GM21529 (cell line): ENCODE measurements around the gene THSD4.
"Not testable (repeated sequence)": the region's sequence is repeated elsewhere in the genome, so short reads cannot be mapped to it uniquely, and the experiment has no call there.

Source experiments
- ATAC-seq: cut with Tn5 transposase; IDR thresholded peaks from one replicate; pipeline ENCODE4 v1.9.1; 2021; ENCODE audit not compliant: unreplicated experiment

THSD4 gene

DNA sequence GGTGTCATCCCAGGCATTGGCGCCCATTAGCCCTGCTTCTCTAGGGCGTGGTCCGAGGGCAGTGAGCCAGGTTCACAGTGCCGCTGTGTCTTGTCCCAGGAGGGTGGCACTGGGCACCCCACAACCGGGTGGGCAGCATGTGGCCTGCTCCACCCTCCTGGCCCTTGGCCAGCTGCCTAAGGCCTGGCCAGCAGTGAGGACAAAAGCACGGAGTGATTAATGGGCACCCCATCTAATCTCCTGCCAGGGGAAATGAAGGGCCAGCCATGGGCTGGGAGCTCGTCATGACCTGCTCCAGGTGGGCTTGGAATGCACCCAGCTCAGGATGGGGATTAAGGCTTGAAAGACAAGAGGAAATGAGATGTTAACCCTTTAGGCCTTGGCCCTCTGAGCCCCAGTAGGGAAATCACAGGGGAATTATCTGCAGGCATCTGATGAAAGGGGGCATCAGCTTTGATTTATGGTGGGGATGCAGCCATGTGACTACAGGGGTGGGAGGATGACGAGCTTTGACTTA is 5.2 kb downstream of the THSD4 start:
- ATAC-seq: no peak

DNA sequence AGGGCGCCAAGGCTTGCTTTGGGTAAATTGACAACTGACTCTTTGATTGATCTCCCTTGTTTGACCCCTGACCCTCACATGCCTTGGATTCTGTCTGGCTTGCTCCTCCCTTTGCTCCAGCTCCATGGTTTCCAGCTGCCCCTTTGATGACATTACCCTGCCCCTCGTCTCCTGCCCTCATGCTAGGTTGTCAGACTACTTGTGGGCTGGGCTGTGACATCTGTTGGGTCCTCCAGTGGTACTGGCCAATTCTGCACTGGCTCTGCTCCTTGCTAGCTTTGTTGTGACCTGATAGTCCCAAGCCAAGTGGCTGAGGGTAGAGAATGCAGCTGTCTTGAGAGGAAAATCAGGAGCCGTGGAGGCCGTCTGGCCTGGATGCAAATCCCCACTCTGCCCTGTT is 6.2 kb downstream of the THSD4 start:
- ATAC-seq: no peak

DNA sequence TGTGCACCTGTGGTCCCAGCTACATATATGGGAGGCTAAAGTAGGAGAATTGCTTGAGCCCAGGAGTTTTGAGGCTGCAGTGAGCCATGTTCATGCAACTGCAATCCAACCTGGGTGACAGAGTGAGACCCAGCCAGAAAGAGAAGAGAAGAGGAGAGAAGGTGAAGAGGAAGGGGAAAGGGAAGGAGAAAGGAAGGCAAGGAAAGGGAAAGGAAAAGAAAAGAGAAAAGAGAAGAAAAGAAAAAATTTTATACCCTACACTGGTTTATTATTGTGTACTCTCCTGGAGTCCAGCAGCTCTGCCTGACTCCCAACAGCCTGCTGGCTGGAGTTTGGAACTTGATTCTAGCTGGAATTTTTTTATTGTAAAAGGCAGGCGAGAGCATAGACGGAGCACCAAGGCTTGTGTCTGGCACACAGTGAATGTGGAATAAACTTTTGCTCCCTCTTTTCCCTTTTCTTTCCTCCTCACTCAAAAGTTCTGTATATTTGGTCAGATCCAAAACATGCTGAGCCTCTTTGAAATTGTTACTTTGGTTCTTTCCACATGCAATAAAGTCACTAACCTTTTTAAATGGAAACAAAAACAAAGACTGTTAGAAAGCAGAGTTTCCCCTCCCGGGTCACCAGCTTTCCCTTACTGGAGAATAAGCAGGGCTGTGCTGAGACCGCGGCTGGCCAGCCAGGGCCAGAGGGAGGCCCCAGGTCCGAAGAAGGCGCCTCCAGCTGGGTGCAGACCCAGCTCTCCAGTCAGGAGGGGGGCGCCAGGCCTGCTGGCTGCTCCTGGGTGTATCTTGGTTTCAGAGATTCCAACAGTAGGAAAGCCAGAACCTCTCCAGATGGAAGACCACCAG is 9.9 kb downstream of the THSD4 start:
- ATAC-seq: no peak

DNA sequence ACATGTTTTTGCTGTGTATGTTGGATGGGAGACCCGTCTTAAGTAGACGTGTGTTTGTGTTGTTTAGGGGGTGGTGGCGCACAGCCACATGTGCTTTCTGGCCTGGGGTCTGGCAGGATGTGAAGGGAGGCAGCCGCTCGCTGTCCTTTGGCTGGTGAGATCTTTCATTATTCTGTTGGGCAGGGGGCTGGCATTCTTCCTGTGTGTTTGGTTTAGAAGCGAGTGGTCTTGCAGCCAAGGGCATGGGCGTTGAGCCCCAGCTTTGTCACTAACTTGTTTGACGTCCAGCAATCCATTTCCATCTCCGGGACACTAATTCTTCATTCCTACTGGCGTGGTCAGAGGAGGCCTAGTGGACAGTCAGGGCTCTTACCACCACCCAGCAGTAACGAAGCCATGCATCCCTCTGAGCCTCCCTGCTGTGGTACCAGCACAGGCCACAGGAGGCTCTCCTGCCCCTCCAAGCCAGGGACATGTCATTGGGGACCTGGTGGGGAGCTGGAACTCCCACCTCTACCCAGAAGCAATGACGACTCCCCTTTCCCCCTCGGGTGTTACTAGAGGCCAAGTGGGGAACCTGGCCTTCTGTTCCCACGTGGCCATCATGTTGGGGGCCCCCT is 10.7 kb downstream of the THSD4 start:
- no peak for ATAC-seq

DNA sequence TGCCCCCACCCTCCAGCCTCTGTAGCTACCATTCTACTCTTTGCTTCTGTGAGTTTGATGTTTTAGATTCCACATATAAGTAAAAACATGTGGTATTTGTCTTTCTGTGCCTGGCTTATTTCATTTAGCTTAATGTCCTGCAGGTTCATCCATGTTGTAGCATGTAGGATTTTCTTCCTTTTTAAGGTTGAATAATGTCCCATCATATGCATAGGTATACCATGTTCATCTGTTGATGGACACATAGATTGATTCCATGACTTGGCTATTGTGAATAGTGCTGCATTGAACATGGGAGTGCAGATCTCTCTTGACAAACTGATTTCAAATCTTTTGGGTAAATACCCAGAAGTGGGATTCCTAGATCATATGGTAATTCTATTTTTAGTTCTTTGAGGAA is 11.8 kb downstream of the THSD4 start:
- no peak for ATAC-seq

DNA sequence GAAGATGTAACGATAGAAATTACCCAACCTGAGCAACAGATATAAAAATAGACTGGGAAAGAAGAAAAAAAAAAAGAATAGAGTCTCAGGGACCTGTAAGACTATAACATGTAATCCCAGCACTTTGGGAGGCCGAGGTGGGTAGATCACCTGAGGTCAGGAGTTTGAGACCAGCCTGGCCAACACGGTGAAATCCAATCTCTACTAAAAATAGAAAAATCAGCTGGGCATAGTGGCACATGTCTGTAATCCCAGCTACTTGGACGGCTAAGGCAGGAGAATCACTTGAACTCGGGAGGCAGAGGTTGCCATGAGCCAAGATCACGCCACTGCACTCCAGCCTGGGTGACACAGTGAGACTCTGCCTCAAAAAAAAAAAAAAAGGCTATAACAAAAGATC is 12.9 kb downstream of the THSD4 start:
- ATAC-seq: not testable (repeated sequence)

DNA sequence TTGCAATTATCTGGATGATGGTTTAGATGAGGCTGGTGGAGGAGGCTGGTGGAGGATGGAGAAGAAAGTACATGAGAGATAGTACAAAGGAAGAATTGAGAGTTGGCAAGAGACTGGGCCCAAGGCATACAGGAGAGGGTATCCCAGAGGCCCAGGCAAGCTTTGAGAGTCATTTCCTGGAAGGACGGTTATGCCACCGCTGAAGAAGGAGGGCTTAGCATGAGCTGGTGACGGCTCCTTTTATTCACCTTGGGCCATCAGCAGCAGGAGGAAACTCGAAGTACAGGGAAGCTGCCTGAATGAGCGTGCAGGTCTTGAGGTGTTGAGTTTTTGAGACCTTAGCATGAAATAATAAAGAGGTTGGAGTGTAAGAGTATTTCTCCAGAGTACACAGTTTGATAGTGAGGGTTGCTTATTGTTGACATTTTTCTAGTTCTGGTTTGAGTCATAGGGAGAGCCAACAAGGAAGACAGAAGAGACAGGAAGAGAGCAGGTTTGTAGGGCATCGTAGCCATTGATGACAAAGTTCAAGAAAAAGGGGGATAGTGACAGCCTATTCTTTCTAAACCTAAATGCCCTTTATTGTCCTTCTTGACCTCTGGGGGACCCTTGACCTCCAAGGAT is 13.8 kb downstream of the THSD4 start:
- no peak for ATAC-seq

DNA sequence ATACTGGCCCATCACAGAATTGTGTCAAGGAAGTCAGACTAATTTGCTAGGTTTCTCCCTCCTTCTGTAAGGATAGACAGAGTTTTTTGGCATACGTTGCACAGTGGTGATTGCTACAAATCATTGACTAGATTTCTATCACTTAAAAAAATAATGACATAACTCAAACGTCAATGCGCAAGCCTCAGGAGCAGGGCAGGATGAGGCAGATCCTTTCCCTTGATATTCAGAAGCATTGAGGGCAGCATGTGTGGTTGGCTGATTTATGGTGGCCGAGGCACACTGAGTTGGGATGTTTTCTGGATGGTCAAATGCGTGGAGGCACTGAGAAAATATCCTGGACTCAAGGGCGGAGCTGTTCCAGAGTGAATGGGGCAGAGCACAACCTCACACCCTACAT is 14.4 kb downstream of the THSD4 start:
- ATAC-seq: no peak

DNA sequence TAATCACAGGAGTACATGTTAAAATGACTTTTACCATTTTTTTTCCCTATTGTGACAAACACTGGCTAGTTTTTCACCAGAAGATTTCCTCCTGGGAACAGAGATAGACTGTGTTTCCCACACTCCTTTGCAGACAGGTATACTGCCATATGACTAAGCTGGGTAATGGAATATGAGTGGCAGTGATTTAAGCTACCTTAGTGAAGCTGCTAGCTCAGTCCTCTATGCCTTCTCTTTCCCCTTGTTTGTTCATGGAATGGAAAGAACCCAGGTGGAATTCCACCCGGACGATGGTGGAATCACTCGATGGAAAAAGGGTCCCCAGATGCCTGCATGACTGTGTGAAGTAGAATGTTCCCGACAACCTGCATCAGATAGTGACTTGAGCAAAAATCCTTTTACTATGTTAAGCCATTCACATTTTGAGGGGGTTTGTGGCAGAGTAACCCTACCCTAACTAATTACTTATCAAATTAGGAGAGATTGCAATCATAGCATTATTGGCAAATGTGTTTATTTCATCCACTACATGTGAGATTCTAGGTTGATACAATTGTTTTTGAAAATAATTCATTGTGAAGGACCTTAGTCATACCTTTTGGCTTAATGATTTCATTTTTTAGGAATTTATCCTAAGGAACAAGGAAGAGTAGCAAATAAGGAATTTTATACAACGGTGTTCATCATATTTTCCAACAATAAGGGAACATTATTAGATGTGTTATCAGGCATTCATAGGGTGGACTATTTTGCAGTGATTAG is 16.5 kb downstream of the THSD4 start:
- no peak for ATAC-seq

DNA sequence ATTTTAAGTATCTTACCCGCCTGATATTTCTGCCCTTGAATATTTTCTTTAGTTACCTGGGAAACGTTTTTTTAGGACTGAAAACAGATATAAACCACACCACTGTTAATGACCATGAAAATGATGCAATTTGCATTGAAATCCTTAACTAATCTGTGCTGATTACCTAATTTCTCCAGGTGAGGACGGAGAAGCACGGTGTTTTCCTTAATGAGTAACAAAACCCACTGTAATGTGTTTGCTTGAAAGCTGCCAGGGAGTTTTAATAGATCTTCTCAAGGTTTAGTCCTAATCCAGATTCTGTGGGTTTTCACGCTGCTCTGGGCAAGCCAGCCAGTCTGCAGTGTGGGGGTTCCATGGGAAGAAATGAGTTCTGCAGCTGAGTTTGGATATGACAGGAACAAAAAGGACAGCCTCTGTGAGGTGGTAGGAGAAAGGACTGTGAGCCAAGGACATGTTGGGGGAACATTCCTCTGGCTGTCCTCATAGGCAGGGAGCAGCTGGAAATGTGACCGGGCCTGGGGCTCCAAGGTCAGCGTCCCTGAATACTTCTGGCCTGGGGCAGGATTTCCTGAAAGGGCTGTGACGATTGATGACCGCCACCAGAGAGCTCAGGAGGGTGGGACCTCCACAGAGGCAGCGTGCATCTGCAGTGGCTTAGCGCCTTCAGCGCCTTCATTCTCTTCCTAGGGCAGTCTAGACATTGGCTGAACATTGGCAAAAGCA is 18.6 kb downstream of the THSD4 start:
- no peak for ATAC-seq

DNA sequence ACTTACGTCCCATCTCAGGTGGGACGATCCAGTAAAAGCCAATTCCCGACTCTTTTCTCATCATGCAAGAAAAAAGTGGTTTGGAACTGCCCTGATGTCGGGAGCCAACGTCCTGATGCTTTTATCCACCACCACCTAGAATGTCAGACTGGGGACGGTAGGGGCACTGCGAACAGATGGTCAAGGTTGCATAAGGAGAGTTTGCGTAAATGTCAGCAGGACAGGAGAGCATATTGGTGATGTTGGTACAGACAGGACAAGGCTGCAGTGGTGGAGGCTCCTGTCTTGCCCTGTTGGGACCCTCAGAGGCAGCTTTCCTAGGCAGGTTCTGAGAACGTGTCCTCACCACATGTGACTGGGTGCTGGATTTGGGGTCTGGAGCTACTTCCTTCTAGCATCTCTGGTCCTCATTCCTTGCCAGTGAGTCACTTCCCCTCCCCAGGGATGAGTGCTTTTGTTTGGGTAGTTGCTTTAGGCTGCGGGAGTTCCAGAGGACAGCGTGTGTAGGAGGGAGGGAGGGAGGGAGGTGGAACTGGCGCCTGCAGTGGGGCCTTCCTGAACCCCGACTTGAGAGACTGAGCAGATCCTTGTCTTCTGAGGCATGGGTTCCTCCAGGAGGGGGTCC is 21.0 kb downstream of the THSD4 start:
- no peak for ATAC-seq

DNA sequence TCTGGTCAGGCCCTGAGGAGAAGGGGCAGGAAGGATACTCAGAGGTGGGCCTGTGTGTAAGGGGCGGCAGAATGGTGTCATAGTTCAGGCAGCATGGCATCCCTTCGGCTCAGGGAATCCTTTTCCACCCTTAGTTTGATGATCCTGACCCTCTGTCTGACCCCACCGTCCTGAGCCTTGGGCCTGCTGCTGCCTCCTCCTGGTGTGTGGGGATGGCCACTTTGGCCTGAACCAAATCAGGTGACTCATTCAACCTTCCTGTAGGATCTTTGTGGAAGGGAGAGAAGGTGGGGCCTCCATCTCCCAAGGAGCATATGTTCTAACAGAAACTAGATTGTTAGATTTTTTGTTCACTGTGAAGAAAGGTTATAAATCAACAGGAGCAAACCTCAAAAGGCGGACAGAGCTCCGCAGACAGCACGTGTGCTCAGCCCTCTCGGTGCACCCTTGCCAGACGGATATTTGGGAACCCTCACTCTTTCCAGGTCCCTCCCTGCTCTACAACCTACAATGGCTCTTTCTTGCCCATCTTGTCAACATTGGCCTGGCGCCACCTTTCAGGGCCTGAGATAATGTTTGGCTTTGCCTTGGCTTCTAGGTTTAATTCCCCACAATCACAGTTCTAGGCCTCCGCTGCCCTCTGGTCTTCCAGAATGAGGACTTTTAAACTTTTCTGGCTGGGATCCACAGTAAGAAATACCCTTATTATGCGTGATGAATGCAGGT is 21.7 kb downstream of the THSD4 start:
- ATAC-seq: no peak

DNA sequence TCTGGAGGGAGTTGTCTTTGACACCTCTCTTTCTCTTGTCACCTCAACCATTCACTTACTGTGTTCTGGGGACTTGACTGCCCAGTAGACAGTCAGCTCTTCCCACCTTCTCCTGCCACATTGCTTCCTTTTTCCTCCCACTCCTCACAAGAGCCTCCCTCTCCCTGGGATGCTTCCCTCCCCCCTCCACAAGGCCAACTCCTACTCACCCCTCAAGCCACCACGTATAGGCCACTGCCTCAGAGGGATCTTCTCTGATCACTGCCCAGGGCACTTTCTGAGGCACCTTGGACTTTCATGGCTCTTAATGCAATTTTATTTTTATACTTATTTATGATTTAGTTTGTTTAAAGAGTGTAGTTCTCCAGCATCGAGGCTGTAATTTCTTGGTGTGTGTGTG is 23.2 kb downstream of the THSD4 start:
- no peak for ATAC-seq

DNA sequence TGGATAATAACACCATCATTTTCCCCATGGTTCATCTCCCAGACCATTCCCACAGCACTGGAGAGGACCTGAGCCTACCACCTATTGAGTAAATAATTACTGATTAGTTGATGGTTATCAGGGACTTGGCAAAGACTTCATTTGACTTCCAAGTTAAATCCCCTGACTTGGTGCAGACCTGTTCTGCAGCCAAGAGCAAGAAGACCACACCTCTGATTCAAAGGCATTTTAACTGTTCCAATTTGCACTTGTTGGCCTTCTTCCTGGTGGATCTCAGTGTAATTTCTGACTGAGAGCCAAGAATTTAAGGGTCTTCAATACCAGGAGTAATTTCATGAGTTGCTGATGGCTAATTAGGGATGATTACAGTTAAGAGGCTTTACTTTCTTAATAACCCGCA is 24.0 kb downstream of the THSD4 start:
- no peak for ATAC-seq

DNA sequence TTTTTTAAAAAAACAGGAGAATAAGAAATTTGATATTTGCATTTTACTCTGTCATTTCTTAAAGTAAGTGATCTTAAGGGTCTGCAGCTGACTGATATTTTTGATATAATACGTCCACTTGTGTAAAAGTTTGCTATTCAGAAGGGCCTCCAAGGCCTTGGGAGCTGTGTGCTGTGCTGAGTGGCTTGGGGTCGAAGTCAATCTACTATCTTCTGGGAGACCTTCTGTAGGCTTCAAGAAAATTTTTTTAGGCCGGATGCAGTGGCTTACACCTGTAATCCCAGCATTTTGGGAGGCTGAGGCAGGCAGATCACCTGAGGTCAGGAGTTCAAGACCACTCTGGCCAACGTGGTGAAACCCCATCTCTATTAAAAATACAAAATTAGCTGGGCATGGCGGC is 26.3 kb downstream of the THSD4 start:
- ATAC-seq: no peak

DNA sequence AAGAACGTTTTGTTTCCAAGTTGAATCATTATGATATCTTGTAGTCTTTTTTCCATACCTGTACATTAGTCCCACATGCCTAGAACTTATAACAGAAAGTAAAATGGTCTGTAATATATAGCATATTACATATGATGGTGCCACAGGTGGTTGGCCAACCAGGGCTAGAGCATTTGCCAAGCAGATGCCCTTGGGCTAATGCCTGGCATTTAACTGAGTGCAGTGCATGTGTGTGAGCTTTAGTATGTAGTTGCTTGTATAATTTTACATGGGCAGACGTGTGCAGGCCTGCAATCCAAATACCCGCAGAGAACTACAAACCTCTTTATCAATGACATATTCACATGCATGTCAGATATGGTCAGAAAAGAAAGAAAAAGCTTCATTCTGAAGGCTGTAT is 27.5 kb downstream of the THSD4 start:
- ATAC-seq: no peak

DNA sequence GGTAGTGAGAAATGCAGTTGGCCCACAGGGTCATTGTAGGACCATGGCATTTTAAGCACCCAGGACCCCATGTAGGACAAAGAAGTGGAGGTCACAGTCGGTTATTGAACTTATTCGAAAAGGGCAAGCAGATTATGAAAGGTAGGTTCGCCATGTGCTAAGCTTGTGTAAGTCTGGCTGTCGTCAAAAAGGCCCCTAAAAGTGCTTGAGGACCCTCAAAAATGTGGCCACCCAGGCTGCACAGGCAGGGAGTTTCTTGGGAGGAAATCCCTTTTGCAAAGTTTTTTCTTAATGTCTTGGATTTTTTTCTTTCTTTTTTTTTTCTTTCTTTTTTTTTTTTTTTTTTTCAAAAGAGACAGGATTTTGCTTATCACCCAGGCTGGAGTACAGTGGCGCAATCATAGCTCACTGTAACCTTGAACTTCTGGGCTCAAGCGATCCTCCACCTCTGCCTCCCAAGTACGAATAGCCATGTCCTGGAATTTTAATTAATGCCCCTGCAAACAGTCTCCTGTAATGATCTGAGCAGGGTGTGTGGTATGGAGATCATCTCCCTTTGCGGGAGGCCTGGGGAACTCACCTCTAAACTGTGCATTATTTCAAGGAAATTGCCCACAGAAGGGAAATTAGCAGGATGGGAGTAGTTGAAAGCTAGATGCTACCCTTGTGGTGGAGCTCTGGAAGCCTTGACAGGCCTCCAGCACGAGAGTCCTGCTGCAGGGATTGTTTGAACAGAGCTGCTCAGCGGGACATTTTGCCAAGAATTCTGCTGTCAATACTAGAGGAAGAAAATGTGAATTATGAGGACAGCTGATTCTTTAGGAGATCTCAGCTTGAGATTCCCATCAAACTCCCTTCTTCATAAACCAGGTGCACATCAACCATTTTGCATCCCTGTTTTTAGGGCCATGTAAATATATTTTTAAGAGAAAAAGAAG is 28.4 kb downstream of the THSD4 start:
- ATAC-seq: no peak

DNA sequence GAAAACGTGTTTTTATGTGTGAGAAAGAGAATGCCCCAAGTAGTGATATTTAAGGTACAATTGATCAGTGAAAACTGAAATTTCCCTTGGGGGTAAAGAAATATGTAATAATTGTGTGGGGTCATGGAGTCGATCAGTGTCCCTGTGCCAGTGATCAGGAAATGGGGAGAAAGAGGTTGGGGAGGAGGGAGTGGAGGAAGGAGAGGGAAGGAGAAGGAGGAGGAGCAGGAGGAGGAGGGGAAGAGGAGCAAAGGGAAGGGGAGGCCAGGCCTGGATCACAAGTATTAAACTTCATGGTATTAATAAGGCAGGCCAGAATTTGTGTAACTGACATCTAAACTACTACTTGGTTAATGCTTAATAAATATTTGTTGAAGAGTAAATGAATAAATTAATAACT is 30.4 kb downstream of the THSD4 start:
- no peak for ATAC-seq
